ENCODE results near the gene PIP5K1B. TPM values are rescaled to one million over a fixed set of nuclear protein-coding genes. Genes with fewer than 3 reads are reported as not detected.

The PIP5K1B gene
- total and polyA plus RNA-seq, 2 donors (not counting 3 experiments of a cell fraction or from before 2014, with no cell fraction given), result 0.27 TPM; not detected in 1

DNA sequence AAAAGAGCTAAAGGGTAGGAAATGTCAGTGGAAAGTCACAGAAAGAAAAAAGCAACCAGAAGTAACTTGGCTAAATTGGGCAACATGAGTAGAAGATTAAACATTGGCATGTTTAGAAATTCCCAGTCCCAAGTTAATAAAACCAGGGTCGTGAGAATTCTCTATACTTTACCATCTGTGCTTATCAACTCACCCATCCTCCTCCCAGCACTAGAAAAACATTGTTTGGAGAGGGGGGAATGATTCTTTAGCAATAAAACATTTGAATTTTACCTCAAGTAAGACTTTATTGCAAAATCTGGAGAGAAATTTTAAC is 229.2 kb downstream of the PIP5K1B start:
- intact Hi-C loops (cut with micrococcal nuclease), result no loop called here
- Histone ChIP-seq H3K9me3 (replicated peaks; ENCODE audit: control insufficient read depth, insufficient read depth, low read length) (no peaks in the 10 kb centered on the region), H3K79me2 (ENCODE audit: control insufficient read depth, insufficient read depth, low read length) (no peaks in the 10 kb centered on the region), H3K9ac (replicated peaks; ENCODE audit: extremely low read depth, insufficient read depth, low read length) (no peak overlapping the region), H3K27ac (ENCODE audit: insufficient read depth, low read depth, low read length) (no peak overlapping the region), H3K36me3 (ENCODE audit: control insufficient read depth in 2 of 2, extremely low read depth in 1 of 2, insufficient read depth in 2 of 2, low read length in 2 of 2) (no peaks in the 10 kb centered on the region), H3K9me1 (replicated peaks; ENCODE audit: control insufficient read depth, extremely low read depth, insufficient read depth, low read length) (no peaks in the 10 kb centered on the region), H2AFZ (ENCODE audit: low read depth, low read length) (no peak overlapping the region), H3K4me2 (ENCODE audit: insufficient read depth, low read length) (no peak overlapping the region), H4K20me1 (replicated peaks; ENCODE audit: control insufficient read depth, extremely low read depth, insufficient read depth, low read length) (no peaks in the 10 kb centered on the region), H3K27me3 (ENCODE audit: control insufficient read depth in 2 of 2, insufficient read depth in 2 of 2, low read length in 2 of 2) (peaks cover 0 to 4% of the 10 kb centered on the region in 2 experiments), H3K4me1 (ENCODE audit: control insufficient read depth, extremely low read depth, insufficient read depth, low read length) (no peaks in the 10 kb centered on the region), H3K4me3 (replicated peaks in 1 of 3; ENCODE audit: insufficient read depth in 1 of 3, low read depth in 1 of 3, low read length in 3 of 3) (no peak overlapping the region)
- DNase-seq (ENCODE audit: low read depth, low spot score), result no peak
- no peak for FAIRE-seq
- no TSS peak for BruUV-seq (replicated peaks)
- TF ChIP-seq, protein P1, sequence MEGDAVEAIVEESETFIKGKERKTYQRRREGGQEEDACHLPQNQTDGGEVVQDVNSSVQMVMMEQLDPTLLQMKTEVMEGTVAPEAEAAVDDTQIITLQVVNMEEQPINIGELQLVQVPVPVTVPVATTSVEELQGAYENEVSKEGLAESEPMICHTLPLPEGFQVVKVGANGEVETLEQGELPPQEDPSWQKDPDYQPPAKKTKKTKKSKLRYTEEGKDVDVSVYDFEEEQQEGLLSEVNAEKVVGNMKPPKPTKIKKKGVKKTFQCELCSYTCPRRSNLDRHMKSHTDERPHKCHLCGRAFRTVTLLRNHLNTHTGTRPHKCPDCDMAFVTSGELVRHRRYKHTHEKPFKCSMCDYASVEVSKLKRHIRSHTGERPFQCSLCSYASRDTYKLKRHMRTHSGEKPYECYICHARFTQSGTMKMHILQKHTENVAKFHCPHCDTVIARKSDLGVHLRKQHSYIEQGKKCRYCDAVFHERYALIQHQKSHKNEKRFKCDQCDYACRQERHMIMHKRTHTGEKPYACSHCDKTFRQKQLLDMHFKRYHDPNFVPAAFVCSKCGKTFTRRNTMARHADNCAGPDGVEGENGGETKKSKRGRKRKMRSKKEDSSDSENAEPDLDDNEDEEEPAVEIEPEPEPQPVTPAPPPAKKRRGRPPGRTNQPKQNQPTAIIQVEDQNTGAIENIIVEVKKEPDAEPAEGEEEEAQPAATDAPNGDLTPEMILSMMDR (IDR thresholded peaks at IDR 0.05; ENCODE audit: extremely low read depth in 1 of 2, insufficient read depth in 1 of 2, low read depth in 1 of 2, low read length in 2 of 2), result no peak
- TF ChIP-seq GATA2 (IDR thresholded peaks at IDR 0.05; ENCODE audit: insufficient read depth, insufficient read length, low read depth, low read length) (no peak), EZH2 (IDR thresholded peaks at IDR 0.05; ENCODE audit: borderline replicate concordance, low read depth, low read length, severe bottlenecking) (no peak), JUN (IDR thresholded peaks at IDR 0.05; ENCODE audit: borderline replicate concordance, insufficient read depth, insufficient read length, low read depth) (no peak), POLR2A (IDR thresholded peaks at IDR 0.05; ENCODE audit: low read depth, low read length) (no peak), FOS (IDR thresholded peaks at IDR 0.05; ENCODE audit: borderline replicate concordance, insufficient read depth, low read length) (no peak), POLR2AphosphoS5 (IDR thresholded peaks at IDR 0.05; ENCODE audit: insufficient read depth, low read depth, low read length) (no peak), MYC (IDR thresholded peaks at IDR 0.05; ENCODE audit: low read depth, low read length) (no peak)
- TF ChIP-seq, protein P2, sequence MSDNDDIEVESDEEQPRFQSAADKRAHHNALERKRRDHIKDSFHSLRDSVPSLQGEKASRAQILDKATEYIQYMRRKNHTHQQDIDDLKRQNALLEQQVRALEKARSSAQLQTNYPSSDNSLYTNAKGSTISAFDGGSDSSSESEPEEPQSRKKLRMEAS (IDR thresholded peaks at IDR 0.05; ENCODE audit: insufficient read depth, insufficient read length), result no peak
- dilution Hi-C loops (cut with MboI; ENCODE audit: extremely low pct_ligation_motif_present, low sequenced_read_pairs), result no loop called here
- ChIA-PET POLR2A (no interaction called here), CTCF (no interaction called here)
